ENCODE data around the gene LRP5.

LRP5 gene

GRCh38 chr11:68325907-68326220 is 13.5 kb downstream of the LRP5 start:
- peaks cover 0 to 99% (median 87%) of the 10 kb centered on the region in 4 donors for H3K4me1 ChIP-seq
- intact Hi-C loops (cut with DNase I; ENCODE audit: low total_unique reads): no loop called here

GRCh38 chr11:68326334-68327215 is 14.2 kb downstream of the LRP5 start:
- H3K27ac ChIP-seq: peak overlapping the region; percentile 54 to 71
- peaks cover 0 to 100% (median 89%) of the 10 kb centered on the region in 4 donors for H3K4me1 ChIP-seq
- TF ChIP-seq CTCF (IDR thresholded peaks at IDR 0.05): no peak
- intact Hi-C loops (cut with DNase I; ENCODE audit: low total_unique reads): no loop called here
- H3K4me3 ChIP-seq: no peak overlapping the region
- H3K9me3 ChIP-seq: no peaks in the 10 kb centered on the region
- no peaks in the 10 kb centered on the region for H3K27me3 ChIP-seq
- no peak for DNase-seq
- no peaks in the 10 kb centered on the region for H3K36me3 ChIP-seq

More at GRCh38 chr11:68325907-68326220, 13.5 kb downstream of the LRP5 start:
- Histone ChIP-seq H3K27ac (peak overlapping the region in 1 of 2 donors; percentile 33), H3K4me3 (no peak overlapping the region), H3K36me3 (no peaks in the 10 kb centered on the region), H3K27me3 (no peaks in the 10 kb centered on the region), H3K9me3 (no peaks in the 10 kb centered on the region)
- DNase-seq: no peak
- no peak for TF ChIP-seq CTCF (IDR thresholded peaks at IDR 0.05)

GRCh38 chr11:68327586-68328370 is 15.4 kb downstream of the LRP5 start:
- DNase-seq: no peak
- Histone ChIP-seq H3K27me3 (no peaks in the 10 kb centered on the region), H3K27ac (peak overlapping the region; percentile 54 to 71), H3K9me3 (no peaks in the 10 kb centered on the region), H3K36me3 (no peaks in the 10 kb centered on the region), H3K4me3 (peak overlapping the region in 1 of 2 donors; percentile 5), H3K4me1 (peaks cover 3 to 100% (median 89%) of the 10 kb centered on the region in 4 donors)
- intact Hi-C loops (cut with DNase I; ENCODE audit: low total_unique reads): no loop called here
- no peak for TF ChIP-seq CTCF (IDR thresholded peaks at IDR 0.05)

GRCh38 chr11:68328374-68329091 is 16.1 kb downstream of the LRP5 start:
- no peak overlapping the region for H3K4me3 ChIP-seq
- DNase-seq: no peak
- intact Hi-C loops (cut with DNase I; ENCODE audit: low total_unique reads): no loop called here

More at GRCh38 chr11:68328374-68329091, 16.1 kb downstream of the LRP5 start:
- Histone ChIP-seq H3K9me3 (no peaks in the 10 kb centered on the region), H3K27me3 (no peaks in the 10 kb centered on the region), H3K27ac (peak overlapping the region; percentile 54 to 71), H3K36me3 (no peaks in the 10 kb centered on the region), H3K4me1 (peaks cover 3 to 100% (median 89%) of the 10 kb centered on the region in 4 donors)
- TF ChIP-seq CTCF (IDR thresholded peaks at IDR 0.05): no peak

All from tibial artery (tissue), 4 donors.